GM21447 (cell line): ENCODE data around the gene GPAM.
"Not testable (repeated sequence)": the region's sequence is repeated elsewhere in the genome, so short reads cannot be mapped to it uniquely, and the experiment has no call there.

Experiments used
- ATAC-seq: cut with Tn5 transposase; IDR thresholded peaks from one replicate; pipeline ENCODE4 v1.9.1; 2021; ENCODE audit not compliant: unreplicated experiment

Gene GPAM

DNA sequence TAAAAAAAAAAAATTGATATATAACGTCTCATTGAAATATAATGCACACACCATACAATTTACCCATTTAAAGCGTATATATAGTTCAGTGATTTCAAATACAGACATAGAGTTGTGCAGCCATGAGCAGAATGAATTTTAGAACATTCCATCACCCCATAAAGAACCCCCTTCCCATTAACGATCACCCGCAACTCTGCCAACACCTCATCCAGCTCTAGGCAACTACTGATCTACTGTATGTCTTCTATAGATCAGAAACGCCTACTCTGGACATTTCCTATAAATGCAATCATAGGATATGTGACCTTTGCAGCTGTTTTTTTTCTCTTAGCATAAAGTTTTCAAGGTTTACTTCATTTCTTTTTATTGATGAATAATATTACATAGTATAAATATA, 33.4 kb upstream of the GPAM start:
- ATAC-seq: no peak

DNA sequence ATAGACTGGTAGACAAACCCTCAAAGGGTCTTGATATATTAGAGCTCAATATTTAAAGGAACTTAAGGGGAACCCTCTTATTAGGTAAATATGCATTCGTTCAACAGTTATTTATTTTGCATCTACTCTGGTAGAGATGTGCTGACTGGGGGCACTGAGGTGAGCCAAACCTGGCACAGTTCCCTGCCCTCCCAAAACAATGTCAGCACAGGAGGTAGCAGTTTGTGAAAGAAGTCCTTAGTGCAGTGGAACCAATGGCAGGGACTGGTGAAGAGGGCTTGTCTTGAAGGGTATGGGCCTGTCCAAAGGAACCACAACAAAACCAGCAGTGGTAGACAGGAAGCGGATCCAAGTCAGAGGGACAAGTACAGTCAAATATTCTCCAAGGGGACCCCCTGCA, 32.6 kb upstream of the GPAM start:
- no peak for ATAC-seq

DNA sequence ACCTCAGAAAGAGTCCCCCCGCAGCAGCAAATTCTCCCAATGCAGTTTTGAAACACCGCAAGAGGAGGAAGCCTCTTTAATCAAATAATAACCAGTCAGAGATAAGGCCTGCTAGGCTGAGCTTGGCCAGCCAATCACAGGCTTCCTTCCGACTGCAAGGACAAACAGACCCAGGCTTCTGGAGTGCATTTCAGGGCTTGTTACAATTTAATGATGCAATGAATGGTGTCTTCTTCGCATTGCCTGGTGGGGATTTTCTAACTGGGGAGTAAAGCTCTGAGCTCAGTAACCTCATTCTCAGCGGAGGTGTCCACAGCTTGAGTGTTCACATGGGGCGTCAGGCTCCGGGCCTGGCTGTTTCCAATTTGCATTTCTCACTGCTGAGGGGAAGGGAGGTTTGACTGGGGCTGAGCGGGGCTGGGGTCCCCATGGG, 31.8 kb upstream of the GPAM start:
- no peak for ATAC-seq

DNA sequence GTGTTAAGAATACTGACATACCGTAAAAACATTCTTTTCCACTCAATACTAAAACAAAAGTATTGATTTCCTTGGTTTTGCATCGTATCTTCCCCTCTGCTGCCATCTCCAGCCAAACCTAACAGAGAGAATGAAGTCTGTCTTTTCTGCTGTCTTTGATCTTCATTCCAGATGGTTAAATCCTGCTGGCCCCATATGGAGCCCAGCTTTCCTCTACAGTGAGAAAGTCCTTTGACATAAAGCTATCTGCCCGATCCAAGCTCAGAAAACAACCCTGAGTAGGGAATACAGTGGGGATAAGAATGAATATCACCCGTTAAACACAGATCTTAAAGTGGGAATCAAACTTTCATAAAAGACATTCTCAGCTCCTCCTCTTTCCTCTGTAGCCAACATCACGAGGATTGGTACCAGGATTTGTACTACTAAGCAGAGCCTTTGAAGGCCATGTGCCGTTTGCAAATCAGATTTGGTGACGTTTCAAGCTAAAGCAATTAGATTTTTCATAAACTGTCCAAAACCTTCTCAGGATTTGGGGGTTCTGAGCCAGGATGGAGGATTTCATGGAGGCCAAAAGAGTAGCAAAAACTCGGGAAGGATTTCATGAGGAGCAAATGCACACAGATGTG, 30.8 kb upstream of the GPAM start:
- ATAC-seq: no peak

DNA sequence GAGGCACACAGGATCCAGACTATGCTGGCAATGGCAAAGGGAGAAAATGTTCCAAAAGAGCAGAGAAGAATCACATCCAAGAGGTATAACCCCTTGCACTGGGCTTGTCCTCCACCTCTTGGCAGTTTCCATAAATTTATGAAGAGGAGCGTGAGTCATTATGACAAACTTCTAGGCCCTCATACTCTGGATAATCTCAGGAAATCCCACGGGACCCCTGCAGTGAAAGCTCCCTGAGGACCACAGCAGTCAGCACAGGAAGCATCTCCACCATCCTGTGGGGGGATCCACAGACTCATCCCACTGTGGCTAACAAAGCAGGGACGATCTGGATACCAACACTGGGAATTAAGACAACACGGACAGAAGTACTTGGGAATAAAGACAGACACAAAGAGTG, 30.3 kb upstream of the GPAM start:
- ATAC-seq: no peak

DNA sequence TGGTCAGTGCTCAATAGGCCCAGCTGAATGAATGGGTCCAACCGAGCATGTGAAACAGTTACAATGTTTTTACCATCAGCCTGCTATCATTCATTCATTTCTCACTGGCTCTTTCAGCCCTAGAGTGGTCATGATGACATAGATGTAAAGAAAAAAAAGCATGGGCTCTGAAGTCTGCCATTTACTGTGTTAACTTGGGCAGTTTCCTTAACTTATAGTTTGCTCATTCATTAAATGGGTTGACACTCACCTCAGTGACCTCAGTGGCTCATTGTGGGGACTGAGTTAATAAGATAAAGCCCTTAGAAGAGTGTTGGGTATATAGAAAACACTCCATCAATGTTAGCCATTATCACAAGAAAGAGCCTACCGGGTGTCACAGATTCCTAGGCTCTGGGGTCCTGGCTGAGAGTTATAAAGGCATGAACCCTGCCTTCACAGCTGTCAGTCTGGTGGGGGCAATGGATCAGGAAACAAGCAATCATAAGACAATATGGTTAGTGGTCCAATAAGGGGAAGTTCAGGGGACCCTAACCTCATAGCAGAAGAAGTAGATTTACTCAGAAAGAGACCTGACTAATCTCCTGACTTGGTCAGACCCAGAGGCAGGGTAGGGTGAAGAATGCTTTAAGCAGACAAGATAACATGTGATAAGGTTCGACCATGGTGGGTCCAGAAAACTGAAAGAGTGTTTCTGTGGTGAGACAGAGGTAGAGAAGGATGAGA, 29.7 kb upstream of the GPAM start:
- no peak for ATAC-seq

DNA sequence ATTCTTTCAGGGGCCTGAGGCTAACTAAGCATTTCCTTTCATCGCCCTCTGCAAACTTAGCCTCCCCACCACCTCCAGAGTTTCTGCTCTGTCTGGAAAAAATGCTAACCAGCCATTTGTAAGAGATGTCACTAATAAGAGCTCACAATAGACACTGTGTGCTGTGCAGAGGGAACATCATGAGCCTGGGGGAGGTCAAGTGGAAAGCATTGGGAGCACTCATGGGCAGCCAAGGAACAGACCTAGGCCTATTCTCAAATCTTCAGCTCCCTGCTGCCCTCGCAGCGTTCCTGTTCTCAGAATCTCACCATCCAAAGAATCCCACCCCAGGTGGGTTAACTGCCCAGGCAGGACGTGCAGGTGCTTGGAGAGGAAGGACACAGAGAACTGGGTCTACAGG, 27.1 kb upstream of the GPAM start:
- no peak for ATAC-seq

DNA sequence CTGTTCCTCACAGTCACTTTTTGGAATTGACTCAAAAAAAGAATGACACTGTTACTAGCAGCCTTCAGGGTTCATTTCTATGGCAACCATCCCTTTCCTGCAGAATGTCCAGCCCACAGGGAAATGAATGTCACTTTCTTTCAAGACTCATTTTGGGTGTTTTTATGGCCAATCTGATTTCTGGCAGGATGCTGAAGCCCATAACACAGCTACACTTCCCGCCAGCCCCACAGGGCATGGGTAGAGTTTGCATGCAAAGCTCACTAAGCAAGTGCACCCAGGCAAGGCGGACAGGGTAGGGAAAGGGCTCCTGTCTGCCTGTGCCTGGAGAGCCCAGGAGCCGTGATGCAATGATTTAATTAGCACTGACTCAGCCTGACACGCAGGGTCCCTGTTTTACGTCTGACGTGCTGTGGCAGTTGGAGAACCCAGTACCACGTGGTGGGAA, 26.1 kb upstream of the GPAM start:
- ATAC-seq: no peak

DNA sequence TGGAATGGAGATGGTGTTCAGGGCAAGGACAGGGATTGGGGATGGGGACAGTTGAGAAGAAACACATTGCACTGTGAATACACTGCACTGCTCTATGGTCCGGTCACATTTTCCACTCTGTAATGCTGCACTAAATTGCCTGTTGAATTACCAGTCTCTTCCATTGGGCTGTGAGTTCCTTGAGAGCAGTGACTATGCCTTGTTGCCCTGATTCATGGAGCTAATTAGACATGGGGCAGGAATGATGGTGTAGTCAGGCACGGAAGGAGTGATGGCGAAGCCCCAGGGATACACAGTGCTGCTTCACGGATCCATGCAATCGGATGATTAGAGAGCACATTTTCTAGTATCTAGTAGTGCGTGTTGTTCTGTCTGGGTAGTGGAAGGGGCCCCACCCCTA, 25.4 kb upstream of the GPAM start:
- no peak for ATAC-seq

DNA sequence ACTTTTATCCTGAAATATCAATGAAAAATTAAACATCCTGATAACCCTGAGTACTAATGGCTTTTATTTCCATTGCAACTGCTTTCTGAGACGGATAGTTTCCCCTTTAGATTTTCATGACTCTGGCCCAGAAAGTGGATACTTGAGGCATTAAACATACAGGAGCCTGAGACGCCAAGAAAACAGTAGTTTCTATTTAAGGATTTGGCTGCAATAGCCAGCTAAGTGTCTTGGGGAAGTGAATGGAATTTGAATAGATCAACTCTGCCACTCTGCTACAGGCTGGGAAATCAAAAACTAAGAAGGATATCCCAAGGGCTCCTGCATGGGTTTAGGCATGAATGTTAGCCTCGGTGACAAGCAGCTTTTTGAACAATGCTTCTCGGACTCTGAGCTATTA, 24.7 kb upstream of the GPAM start:
- no peak for ATAC-seq

DNA sequence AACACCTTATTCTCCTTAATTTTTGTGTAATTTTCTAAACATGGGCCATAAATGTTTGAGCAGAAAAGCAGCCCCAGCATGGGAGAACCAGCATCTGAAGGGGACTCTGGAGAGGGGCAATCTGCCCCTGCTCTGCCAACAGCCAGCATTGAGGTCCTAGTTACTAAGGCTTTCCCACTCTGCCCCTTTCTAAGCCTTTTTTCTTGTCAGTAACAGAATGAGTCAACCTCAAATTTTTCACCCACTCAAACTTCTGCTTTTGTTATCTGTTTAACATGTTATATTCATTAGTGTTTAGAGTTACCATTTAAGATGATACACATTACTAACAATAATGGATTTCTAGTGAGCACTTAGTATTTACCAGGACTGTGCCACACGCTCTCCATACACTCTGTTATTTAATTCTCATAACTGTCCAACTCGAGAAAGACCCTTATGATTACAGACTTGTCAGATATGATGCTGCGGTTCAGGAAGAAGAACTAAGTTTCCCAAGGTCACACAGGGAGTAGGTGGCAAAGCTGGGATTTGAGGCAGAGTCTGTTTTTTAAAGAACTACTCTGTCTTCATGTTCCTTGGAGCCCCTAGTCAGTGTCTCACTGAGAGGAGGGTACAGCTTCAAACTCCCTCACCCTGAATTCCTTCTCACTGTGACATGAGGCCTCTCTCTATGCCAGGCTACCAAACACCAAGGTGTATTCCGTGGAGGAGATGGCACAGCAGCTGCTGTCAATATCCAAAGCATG, 19.9 kb upstream of the GPAM start:
- peak; percentile 68 for ATAC-seq

DNA sequence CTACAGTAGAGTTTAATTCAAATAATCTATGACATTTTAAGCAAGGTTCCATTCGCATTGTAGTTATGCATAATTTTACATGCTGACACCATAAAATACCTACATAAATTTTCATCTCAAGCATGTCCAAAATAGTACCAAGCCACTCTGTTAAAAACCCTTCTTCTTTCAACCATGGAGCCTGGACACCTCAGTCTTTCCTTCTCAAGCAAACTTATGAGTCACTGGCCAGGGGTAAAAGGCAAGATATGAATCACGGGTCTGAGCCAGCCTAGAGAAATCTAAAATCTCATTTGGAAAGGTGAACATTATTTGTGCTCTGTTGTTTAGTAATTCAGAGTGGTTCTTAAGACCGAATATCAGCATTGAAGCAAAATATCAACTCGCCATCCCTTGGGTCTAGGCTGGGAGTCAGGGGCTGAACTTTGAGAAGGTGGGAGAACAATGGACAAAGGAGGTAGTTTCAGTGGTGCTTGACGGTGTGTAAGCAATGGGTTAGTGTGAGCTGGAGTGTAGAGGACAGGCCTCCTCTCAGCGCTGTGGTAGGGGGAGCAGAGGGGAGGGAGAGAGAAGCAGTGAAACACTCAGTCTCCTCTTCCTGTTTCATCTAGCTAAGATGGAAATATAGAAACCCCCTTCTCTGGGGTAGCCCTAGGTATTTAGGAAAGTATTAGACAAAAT, 19.1 kb upstream of the GPAM start:
- ATAC-seq: peak; percentile 79

DNA sequence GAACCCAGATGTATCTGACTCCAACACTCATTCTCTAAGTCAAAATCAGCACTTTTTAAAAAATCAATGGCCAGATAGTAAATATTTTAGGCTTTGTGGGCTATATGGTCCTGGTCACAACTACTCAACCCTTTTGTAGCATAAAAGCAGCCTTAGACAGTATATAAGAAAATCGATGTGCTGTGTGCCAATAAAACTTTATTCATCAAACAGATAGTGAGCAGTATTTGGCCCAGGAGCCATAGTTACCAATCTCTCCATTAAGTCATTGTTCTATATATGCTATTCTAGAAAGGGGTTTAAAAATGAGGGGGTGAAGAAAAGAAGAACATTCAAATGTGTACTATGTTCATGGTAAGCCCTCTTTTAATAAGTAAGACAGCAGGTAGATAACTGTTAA, 18.5 kb upstream of the GPAM start:
- ATAC-seq: no peak

DNA sequence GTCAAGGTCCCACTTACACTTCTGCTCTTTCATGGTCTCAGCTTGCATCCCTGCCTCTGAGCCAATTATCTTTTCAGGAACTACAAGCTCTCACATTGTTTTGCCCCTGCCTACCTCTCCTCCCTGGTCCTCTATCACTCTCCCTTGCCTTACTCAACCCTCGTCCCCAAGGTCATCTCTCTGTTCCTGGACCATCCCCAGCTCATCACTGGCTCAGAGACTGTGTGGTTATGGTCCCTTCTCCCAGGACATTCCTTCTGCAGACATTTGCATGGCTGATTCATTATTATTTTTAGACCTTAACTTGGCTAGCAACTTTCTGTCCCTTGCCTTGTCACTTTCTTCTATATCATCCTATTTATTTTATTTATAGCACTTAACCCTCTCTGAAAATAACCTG, 17.8 kb upstream of the GPAM start:
- ATAC-seq: no peak

DNA sequence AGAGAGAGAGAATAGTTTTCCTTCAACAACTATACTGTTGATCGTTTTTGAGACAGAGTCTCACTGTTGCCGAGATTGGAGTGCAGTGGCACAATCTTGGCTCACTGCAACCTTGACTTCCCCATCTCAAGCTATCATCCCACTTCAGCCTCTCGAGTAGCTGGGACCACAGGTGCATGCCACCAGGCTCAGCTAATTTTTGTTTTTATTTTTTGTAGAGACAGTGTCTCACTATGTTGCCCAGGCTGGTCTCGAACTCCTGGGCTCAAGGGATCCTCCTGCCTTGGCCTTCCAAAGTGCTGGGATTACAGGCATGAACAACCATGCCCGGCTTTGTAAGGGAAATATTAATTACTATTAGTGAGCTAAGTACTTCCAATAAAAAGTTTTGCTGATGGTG, 16.7 kb upstream of the GPAM start:
- ATAC-seq: not testable (repeated sequence)

DNA sequence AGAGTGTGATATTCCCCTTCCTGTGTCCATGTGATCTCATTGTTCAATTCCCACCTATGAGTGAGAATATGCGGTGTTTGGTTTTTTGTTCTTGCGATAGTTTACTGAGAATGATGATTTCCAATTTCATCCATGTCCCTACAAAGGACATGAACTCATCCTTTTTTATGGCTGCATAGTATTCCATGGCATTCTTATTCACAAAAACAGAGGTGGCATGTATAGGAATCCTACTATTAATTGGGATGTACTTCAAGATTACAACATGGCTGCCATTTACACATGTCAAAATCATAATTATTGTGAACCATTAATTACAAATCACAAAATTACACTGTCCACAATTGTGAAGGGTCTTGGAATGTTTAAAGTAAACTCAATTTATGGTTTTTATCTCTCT, 14.1 kb upstream of the GPAM start:
- not testable (repeated sequence) for ATAC-seq

DNA sequence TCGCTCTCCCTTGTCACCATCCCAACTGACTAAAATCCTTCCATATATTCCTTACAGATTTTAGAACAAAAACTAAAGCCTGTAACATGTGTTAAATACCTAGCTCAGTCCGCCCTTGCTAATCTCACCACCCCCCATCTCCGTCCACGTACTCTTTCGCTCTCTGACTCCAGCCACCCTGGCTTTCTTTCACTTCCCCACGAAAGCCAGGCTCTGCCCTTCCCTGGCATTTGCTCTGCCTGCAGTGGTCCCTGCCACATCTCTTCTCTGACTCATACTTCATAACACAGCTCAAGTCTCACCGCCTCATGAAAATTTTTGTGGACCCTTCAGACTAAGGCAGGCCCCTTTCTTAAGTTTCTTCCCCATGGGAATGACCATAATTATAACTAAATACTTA, 11.7 kb upstream of the GPAM start:
- peak; percentile 51 for ATAC-seq

DNA sequence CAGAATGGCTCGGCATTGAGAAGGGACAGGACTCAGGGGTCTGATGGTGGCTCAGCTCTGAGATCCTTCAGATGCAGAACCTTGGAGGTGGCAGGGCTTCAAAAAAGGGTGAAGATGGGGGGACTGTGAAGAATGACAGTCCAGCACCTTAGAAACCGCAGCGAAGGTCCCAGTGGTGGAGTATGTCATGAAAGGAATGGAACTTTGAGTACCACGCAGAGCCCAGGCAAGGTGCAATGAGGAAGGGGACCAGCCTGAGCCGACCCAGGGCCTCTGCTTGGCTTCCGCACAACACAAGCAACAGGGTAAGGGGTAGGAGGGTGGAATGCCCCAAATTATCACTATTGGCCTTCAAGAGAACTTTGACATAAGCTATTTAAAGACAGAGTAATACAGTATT, 8.2 kb upstream of the GPAM start:
- ATAC-seq: no peak

DNA sequence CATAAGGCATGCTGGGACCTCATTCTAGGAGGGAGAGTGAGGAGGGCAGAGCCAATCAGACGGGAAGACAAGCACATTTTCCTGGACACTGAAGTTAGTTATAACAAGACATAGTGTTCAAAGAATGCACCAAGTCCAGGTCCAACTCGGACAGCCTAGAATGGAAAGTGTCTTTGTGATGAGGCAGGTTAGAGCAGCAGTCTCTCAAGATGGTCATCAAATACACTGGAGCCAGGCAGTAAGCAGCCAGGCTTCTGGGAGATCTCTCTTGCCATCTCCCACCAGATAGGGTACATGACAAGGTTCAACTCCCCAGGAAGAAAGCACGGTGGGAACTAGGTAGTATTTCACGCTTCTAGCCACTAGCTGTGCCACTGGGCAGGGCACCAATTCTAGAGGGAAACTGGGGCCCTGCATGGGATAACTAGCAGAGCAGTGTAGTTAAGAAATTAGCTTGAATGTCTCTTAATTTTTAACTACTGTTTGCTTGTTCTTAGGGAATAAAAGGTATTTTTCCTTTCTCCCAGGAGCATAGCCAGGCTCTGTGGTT, 7.6 kb upstream of the GPAM start:
- no peak for ATAC-seq

DNA sequence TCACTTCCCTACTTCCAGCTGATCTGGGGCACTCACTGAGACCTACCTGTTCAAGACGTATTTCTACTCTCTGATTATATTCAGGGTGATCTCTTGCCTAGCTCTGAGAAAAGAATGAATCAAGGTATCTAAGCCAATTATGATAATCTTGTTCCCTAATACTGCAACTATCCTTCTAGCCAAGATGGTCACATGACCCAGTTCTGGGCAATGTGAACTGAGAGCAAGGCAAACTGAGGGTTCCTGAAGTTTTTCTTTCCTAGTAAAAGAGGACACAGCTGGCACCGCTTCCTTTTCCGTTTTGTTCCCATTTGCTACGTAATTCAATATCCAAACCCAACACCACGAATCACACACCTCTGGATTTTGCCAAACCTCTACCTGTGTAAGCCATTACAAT, 5.9 kb upstream of the GPAM start:
- no peak for ATAC-seq

DNA sequence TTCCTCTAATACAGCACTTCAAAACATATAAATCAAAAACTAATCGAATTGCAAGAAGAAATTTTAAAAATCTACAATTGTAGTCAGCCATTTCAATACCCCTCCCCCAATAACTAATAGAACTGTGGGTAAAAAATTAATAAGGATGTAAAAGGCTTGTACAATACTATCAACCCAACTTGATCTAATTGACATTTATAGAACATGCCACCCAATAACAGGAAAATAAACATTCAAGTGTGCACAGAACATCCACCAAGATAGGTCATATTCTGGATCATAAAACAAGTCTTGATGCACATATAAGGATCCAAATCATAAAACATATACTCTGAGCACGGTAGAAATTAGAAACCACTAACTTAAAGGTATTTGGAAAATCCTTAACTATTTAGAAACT, 4.0 kb upstream of the GPAM start:
- no peak for ATAC-seq
